Measurements from ENCODE around the gene EXOC6B. TPM values are rescaled to one million over a fixed set of nuclear protein-coding genes. Genes with fewer than 3 reads are reported as not detected.

Gene EXOC6B
- total RNA-seq, 4 donors from 2014 or later, result 22.6 to 47.3 (median 32.5) TPM

DNA sequence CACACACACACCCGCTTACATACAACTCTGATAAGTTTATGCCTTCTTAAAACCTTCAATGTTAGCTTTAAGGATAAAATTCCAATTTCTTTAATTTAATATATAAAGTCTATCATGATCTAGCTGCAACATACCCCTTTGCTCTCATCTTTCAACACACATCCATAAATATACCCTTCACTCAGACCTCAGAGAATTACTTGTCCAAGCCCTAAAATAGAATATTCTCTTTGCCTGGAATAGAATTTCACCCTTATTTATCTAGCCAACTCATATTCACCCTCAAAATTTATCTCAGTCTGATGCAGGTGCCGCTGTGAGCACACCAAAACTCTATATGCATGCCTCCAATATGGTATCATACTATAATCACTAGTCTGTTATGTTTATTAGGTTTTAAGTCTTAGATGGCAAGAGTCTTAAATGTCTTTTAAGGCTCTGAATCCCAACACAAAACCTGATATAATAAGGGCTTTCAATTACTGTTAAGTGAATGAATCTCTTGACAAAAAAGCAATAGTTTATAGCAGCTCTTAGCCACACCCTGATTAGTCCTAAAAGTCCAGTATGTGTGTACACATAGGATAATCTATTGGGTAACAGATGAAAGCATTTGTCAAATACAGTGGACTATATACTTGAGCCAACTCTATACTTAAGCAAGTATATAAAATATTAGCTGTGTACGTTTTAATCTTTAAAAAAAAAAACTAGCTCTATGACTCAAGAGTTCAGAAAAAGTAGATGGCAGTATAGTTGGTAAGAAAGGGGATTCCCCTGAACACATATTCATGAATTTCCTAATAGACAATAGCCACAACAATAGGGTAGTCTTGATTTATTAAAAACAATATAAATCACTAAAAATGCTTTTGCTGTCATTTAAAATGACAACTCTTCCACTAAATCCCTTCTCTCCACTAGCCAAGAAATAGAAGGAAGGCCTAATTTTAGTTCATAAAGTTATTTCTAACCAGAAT, 144.5 kb downstream of the EXOC6B start:
- Histone ChIP-seq H3K4me3 (replicated peaks in 1 of 3) (no peak overlapping the region), H3K9me3 (no peaks in the 10 kb centered on the region), H3K27ac (no peak overlapping the region), H3K27me3 (no peaks in the 10 kb centered on the region), H3K4me1 (peaks cover 24 to 47% of the 10 kb centered on the region in 2 donors), H3K36me3 (no peaks in the 10 kb centered on the region)
- intact Hi-C loops (cut with DNase I), result no loop called here
- DNase-seq, result no peak
- WGBS, 2 donors, result 87 to 90% methylated on average over 3 of the region's 3 CpGs
- TF ChIP-seq, protein P1, sequence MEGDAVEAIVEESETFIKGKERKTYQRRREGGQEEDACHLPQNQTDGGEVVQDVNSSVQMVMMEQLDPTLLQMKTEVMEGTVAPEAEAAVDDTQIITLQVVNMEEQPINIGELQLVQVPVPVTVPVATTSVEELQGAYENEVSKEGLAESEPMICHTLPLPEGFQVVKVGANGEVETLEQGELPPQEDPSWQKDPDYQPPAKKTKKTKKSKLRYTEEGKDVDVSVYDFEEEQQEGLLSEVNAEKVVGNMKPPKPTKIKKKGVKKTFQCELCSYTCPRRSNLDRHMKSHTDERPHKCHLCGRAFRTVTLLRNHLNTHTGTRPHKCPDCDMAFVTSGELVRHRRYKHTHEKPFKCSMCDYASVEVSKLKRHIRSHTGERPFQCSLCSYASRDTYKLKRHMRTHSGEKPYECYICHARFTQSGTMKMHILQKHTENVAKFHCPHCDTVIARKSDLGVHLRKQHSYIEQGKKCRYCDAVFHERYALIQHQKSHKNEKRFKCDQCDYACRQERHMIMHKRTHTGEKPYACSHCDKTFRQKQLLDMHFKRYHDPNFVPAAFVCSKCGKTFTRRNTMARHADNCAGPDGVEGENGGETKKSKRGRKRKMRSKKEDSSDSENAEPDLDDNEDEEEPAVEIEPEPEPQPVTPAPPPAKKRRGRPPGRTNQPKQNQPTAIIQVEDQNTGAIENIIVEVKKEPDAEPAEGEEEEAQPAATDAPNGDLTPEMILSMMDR (IDR thresholded peaks at IDR 0.05), result no peak
- TF ChIP-seq POLR2A (IDR thresholded peaks at IDR 0.05), result no peak

DNA sequence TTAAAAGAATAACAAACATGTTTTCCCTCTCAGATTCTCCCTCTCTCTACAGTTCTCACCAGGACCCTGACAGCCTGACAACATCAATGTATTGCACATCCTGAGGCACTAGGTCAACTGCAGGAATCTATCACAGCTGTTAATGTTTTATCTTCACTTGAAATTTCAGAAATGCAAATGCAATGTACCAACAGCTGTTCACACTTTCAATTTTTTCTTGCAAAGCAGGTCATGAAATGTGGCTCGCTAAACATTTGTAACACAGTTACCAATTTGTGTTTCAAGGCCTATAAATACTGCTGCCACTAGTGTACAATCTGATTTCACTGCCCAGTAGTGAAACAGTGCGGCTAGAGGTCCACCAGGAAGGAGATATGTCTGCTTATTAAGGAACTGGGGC, 147.8 kb downstream of the EXOC6B start:
- H3K9me3 ChIP-seq, result no peaks in the 10 kb centered on the region
- H3K4me3 ChIP-seq (replicated peaks in 1 of 3), result no peak overlapping the region
- DNase-seq, result no peak
- peaks cover 26 to 51% of the 10 kb centered on the region in 2 donors for H3K4me1 ChIP-seq
- WGBS, 2 donors, result 95 to 97% methylated on average over 2 of the region's 2 CpGs
- intact Hi-C loops (cut with DNase I), result no loop called here
- no peaks in the 10 kb centered on the region for H3K27me3 ChIP-seq
- peak overlapping the region in 1 of 3 donors; percentile 68 for H3K27ac ChIP-seq
- TF ChIP-seq, protein P1 (IDR thresholded peaks at IDR 0.05), result no peak
- TF ChIP-seq POLR2A (IDR thresholded peaks at IDR 0.05), result no peak
- H3K36me3 ChIP-seq, result no peaks in the 10 kb centered on the region

DNA sequence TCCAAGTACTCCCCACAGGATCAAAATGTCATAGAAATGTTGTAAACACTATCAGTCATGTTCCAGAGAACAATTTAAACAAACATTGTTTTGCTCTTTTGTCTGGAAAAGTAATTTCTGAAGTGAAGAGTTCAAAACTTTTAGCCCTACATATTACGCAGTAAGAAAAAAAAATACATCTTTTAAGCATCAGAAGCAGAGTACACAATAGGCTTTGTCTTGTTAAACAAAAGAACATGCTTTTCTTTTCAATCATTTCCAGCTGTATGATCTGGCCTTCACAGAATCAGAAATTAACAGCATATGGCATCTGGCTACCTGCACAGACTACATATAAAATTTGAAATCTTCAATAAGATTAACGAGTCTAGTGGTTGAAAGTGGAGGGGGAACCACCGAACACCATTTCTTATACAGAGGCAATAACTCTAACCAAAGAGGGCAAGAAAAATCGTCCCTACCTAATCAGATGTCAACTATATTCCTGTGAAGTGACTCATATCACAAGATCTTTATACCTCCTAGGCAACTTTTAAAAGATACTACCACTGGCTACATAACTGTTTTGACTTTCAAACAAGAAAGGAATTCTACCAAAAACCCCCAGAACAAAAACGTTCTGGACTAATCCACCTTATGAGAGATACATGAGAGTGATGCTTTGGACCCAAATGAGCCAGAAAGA, 149.3 kb downstream of the EXOC6B start:
- Histone ChIP-seq H3K4me3 (replicated peaks in 1 of 3) (no peak overlapping the region), H3K27ac (peak overlapping the region; percentile 36 to 70 (median 68)), H3K9me3 (no peaks in the 10 kb centered on the region), H3K27me3 (no peaks in the 10 kb centered on the region), H3K4me1 (peaks cover 26 to 40% of the 10 kb centered on the region in 2 donors), H3K36me3 (no peaks in the 10 kb centered on the region)
- WGBS, 2 donors, result 71% methylated on average over 5 of the region's 5 CpGs
- intact Hi-C loops (cut with DNase I), result no loop called here
- TF ChIP-seq, protein P1 (IDR thresholded peaks at IDR 0.05), result no peak
- TF ChIP-seq POLR2A (IDR thresholded peaks at IDR 0.05), result no peak
- no peak for DNase-seq

DNA sequence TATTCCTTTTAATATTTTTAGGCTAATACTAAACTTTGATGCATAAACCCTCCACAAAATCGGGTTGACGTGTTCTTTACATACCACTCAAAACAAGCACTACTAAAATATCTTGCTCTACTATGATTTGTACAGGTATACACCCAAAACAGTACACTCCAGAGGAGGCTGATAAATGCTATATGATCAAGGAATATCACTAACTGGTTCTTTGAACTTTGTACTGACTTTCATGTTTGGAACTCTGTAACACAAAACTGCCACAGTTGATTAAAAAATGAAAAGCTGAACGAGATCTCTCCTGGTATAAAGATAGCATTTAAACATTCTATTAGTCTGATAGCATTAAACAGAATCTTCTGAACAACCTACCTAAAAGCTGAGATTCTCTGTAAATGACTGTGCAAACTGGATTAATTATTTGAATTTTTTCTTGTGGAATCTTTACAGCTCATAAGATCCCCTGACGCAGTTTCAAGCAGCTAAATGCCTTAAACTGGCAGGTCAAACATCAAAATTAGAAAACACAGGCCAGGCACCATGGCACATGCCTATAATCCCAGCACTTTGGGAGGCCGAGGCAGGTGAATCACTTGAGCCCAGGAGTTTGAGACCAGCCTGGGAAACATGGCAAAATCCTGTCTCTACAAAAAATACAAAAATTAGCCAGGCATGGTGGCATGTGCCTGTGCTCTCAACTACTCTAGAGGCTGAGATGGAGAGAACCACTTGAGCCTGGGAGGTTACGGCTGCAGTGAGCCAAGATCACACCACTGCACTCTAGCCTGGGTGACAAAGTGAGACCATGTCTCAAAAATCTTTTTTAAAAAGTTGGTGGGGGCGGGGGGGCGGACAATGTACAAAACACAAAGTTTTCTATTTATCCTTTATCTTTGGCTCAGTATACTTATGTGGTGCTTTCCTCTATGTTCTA, 150.6 kb downstream of the EXOC6B start:
- peaks cover 26 to 36% of the 10 kb centered on the region in 2 donors for H3K4me1 ChIP-seq
- intact Hi-C loops (cut with DNase I), result no loop called here
- no peaks in the 10 kb centered on the region for H3K9me3 ChIP-seq
- no peaks in the 10 kb centered on the region for H3K36me3 ChIP-seq
- peak; percentile 76 to 82 for DNase-seq
- TF ChIP-seq, protein P1 (IDR thresholded peaks at IDR 0.05), result no peak
- no peak for TF ChIP-seq POLR2A (IDR thresholded peaks at IDR 0.05)
- no peaks in the 10 kb centered on the region for H3K27me3 ChIP-seq
- 56 to 70% methylated on average over 8 of the region's 8 CpGs for WGBS, 2 donors
- H3K4me3 ChIP-seq (replicated peaks in 1 of 3), result no peak overlapping the region
- peak overlapping the region; percentile 36 to 70 (median 68) for H3K27ac ChIP-seq
